ENCODE results near the gene RHOA. TPM values are rescaled to one million over a fixed set of nuclear protein-coding genes. Genes with fewer than 3 reads are reported as not detected.

RHOA gene
- total and polyA plus RNA-seq, 2 of the 4 experiments (the other 2 are of a cell fraction) = 383 to 879 TPM

DNA sequence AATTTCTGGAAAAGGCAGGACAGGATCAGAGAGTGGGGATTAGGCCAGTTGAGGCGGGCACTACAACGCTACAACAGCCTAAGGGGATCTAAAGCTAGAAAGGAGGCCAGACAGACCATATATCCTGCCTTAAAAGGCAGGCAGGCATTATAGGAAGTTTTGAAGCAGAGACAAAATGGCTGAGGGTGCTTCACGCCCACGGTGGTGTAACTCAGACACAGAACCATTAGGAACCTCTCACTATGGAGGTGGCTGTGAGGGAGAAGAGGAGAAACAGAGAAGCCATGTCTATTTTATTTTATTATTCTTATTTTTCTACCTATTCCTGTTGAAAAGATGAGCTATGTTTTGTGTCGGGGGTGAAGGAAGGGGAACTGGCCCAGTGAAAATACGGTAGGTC is 69.8 kb downstream of the RHOA start:
- Histone ChIP-seq H3K9ac (ENCODE audit: low read depth, low read length) (no peak overlapping the region), H2BK20ac (ENCODE audit: low read depth, low read length) (0 out of 2 replicates have a peak overlapping the region, but pooled peaks have one; percentile 0), H3K18ac (ENCODE audit: low read depth, low read length) (no peak overlapping the region), H2BK5ac (ENCODE audit: low read depth, low read length, poor library complexity, severe bottlenecking) (no peak overlapping the region), H3K79me1 (ENCODE audit: low read depth in 1 of 2, low read length in 2 of 2) (peaks cover 0 to 32% of the 10 kb centered on the region in 2 experiments; a peak in 3 of 4 replicates), H3K56ac (ENCODE audit: extremely low read depth, insufficient read depth, low read length) (no peak overlapping the region), H2AK5ac (ENCODE audit: low read depth, low read length) (no peak overlapping the region), H4K20me1 (ENCODE audit: insufficient read depth, low read length) (no peaks in the 10 kb centered on the region; the same call in 1 of the 2 replicates), H4K5ac (ENCODE audit: low read depth, low read length) (0 out of 2 replicates have a peak overlapping the region, but pooled peaks have one; percentile 0), H3K9me3 (ENCODE audit: control insufficient read depth, insufficient read depth, low read length) (no peaks in the 10 kb centered on the region), H3K9me1 (ENCODE audit: insufficient read depth, low read length) (peaks cover 5% of the 10 kb centered on the region), H3K4me1 (ENCODE audit: control insufficient read depth, insufficient read depth, low read length) (peaks cover 14% of the 10 kb centered on the region), H3K4me2 (ENCODE audit: low read depth, low read length) (no peak overlapping the region), H2BK15ac (ENCODE audit: low read depth, low read length) (no peak overlapping the region), H3K4ac (ENCODE audit: low read depth, low read length) (no peak overlapping the region), H4K91ac (ENCODE audit: insufficient read depth, low read depth, low read length) (no peak overlapping the region; the same call in 1 of the 2 replicates), H3K27ac (ENCODE audit: insufficient read depth, low read length) (no peak overlapping the region), H4K8ac (ENCODE audit: low read depth in 2 of 2, low read length in 2 of 2) (0 out of 4 replicates have a peak overlapping the region, but pooled peaks of 1 of the 2 experiments have one; percentile 4), H2AFZ (replicated peaks; ENCODE audit: low read length, poor library complexity) (no peak overlapping the region), H2AK9ac (replicated peaks; ENCODE audit: low read depth, low read length, poor library complexity) (peak overlapping the region; percentile 30), H3K14ac (replicated peaks; ENCODE audit: low read depth, low read length) (no peak overlapping the region), H3K4me3 (ENCODE audit: insufficient read depth, low read depth, low read length) (no peak overlapping the region), H3K27me3 (ENCODE audit: control insufficient read depth, insufficient read depth, low read length) (no peaks in the 10 kb centered on the region), H2BK120ac (ENCODE audit: low read depth, low read length) (no peak overlapping the region), H3K23ac (ENCODE audit: low read depth, low read length) (no peak overlapping the region), H3K36me3 (ENCODE audit: control insufficient read depth, insufficient read depth, low read length) (no peaks in the 10 kb centered on the region)
- ChIA-PET CTCF (no interaction called here), POLR2A (ENCODE audit: unreplicated experiment) (no interaction called here)
- dilution Hi-C loops (cut with HindIII; ENCODE audit: low sequenced_read_pairs, unreplicated experiment) (no loop called here), in situ Hi-C loops (cut with MboI; ENCODE audit: low sequenced_read_pairs) (loop anchor here (5.0 kb wide), 1 partner anchor 105 kb away; no protein-coding TSS in a partner anchor), intact Hi-C loops (cut with micrococcal nuclease) (loop anchor here (1.0 to 2.0 kb wide), 2 partner anchors 43 to 69 kb away; partner anchors contain the start of gene RHOA)
- TF ChIP-seq FOS (IDR thresholded peaks at IDR 0.05; ENCODE audit: low read depth, low read length) (no peak), BHLHE40 (IDR thresholded peaks at IDR 0.05; ENCODE audit: low read depth, low read length) (no peak), MXI1 (IDR thresholded peaks at IDR 0.05; ENCODE audit: borderline replicate concordance, low read depth, low read length) (no peak), RAD21 (IDR thresholded peaks at IDR 0.05; ENCODE audit: low read length) (no peak), NFE2L2 (IDR thresholded peaks at IDR 0.05; ENCODE audit: low read depth, low read length) (no peak), SMC3 (IDR thresholded peaks at IDR 0.05; ENCODE audit: low read depth, low read length) (no peak), POLR2A (IDR thresholded peaks at IDR 0.05; ENCODE audit: low read depth, low read length) (no peak), CHD1 (IDR thresholded peaks at IDR 0.05; ENCODE audit: low read depth, low read length) (no peak), RFX5 (IDR thresholded peaks at IDR 0.05; ENCODE audit: low read depth, low read length) (no peak)
- TF ChIP-seq, protein P1, sequence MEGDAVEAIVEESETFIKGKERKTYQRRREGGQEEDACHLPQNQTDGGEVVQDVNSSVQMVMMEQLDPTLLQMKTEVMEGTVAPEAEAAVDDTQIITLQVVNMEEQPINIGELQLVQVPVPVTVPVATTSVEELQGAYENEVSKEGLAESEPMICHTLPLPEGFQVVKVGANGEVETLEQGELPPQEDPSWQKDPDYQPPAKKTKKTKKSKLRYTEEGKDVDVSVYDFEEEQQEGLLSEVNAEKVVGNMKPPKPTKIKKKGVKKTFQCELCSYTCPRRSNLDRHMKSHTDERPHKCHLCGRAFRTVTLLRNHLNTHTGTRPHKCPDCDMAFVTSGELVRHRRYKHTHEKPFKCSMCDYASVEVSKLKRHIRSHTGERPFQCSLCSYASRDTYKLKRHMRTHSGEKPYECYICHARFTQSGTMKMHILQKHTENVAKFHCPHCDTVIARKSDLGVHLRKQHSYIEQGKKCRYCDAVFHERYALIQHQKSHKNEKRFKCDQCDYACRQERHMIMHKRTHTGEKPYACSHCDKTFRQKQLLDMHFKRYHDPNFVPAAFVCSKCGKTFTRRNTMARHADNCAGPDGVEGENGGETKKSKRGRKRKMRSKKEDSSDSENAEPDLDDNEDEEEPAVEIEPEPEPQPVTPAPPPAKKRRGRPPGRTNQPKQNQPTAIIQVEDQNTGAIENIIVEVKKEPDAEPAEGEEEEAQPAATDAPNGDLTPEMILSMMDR (conservative IDR thresholded peaks at IDR 0.05; ENCODE audit: low read depth, low read length) = no peak
- TF ChIP-seq, protein P2, sequence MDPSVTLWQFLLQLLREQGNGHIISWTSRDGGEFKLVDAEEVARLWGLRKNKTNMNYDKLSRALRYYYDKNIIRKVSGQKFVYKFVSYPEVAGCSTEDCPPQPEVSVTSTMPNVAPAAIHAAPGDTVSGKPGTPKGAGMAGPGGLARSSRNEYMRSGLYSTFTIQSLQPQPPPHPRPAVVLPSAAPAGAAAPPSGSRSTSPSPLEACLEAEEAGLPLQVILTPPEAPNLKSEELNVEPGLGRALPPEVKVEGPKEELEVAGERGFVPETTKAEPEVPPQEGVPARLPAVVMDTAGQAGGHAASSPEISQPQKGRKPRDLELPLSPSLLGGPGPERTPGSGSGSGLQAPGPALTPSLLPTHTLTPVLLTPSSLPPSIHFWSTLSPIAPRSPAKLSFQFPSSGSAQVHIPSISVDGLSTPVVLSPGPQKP (IDR thresholded peaks at IDR 0.05; ENCODE audit: borderline replicate concordance, low read depth, low read length) = no peak
- WGBS, 2 experiments (ENCODE audit: extremely low coverage in 2 of 2, insufficient read length in 1 of 2) = no CpG with 5 or more reads among the region's 6 CpGs
- no TSS peak for BruUV-seq (replicated peaks)
- DNase-seq (no peak), ATAC-seq (ENCODE audit: low read depth) (no peak)

Measured in IMR-90 (cell line).